Measurements from ENCODE around the gene OXCT1.

Gene OXCT1

DNA sequence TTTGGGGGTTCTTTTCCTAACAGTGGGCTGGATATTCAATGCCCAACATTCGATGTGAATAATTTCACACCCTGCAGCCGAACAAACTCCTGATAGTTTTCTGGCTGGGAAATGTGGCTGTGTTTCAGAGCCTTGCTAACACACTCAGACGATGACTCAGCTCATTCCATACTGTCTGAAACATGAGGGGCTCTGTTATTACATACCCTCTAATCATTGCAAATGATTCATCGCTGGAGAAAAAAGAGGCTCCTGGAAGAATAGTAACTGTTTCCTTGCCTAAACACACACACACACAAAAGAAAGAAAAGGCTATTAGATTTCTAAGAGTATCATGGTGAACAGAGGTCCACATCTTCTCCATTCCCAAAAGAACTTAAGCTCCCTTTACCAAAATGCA, 75.8 kb downstream of the OXCT1 start:
- DNase-seq (ENCODE audit: insufficient read length, low spot score) (no peak), FAIRE-seq (no peak)
- TF ChIP-seq, protein P1, sequence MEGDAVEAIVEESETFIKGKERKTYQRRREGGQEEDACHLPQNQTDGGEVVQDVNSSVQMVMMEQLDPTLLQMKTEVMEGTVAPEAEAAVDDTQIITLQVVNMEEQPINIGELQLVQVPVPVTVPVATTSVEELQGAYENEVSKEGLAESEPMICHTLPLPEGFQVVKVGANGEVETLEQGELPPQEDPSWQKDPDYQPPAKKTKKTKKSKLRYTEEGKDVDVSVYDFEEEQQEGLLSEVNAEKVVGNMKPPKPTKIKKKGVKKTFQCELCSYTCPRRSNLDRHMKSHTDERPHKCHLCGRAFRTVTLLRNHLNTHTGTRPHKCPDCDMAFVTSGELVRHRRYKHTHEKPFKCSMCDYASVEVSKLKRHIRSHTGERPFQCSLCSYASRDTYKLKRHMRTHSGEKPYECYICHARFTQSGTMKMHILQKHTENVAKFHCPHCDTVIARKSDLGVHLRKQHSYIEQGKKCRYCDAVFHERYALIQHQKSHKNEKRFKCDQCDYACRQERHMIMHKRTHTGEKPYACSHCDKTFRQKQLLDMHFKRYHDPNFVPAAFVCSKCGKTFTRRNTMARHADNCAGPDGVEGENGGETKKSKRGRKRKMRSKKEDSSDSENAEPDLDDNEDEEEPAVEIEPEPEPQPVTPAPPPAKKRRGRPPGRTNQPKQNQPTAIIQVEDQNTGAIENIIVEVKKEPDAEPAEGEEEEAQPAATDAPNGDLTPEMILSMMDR (IDR thresholded peaks at IDR 0.05; ENCODE audit: insufficient read depth, missing control alignments) = no peak

DNA sequence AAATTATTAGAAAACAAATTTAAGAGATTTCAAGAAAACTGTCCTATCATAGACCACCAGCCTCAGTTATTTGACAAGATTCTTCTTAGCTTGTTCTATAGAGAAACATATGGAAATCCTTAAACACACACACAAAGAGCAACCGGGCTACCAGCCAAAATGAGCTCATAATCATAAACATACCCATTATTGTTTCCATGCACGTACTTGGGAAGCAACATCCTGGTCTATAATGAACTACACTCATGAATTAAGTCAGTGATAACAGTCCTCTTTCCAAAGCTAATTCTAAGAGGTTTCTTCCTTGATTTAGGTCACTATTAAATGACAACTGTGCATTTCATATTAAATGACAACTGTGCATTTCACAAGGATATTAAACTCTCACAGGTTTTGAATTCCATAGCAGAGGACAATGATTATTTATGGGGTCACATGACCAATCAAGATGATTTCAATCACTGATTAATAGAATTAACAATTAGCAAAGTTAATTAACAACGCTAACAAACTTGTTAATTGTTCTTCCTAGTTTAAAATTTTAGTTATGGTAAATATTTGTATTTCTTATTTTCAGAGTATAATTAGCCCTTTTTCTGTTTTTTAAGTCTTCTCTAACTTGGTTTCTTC, 77.0 kb downstream of the OXCT1 start:
- TF ChIP-seq, protein P1 (IDR thresholded peaks at IDR 0.05; ENCODE audit: insufficient read depth, missing control alignments) = no peak
- DNase-seq (ENCODE audit: insufficient read length, low spot score) (no peak), FAIRE-seq (no peak)

DNA sequence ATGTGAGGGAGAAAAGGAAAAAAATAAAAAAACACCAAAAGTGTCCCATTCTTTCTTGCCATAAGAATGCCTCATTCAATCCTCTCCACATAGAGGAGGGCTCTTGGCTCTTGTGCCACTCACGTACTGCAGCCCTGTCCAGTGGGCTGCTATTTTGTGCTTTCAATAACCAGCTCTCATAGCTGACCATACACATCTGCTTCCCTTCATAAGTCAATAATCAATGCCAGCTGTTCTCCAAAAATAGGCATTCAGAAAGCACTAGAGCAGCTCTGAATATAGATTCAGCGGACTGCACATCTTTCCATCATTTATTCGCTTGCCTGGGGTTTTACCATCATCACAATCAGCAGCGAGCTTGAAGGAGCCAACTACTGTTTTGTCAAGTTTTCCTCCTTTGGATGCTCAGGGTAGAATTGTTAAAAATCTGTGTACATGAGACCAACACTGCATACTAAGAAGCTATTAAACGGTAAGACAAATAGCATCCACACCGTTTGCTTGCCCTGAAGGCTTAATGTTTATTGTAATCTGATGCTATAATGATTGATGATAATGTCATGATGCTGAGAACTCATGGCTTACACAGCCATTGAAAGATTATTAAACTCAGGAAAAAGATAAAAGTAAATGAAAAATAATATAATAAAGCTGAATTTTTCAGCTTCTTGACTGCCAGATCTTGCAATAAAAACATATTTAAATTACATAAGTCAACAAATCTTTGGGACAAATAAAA, 80.0 kb downstream of the OXCT1 start:
- TF ChIP-seq, protein P1 (IDR thresholded peaks at IDR 0.05; ENCODE audit: insufficient read depth, missing control alignments) = no peak
- FAIRE-seq (no peak), DNase-seq (ENCODE audit: insufficient read length, low spot score) (no peak)

DNA sequence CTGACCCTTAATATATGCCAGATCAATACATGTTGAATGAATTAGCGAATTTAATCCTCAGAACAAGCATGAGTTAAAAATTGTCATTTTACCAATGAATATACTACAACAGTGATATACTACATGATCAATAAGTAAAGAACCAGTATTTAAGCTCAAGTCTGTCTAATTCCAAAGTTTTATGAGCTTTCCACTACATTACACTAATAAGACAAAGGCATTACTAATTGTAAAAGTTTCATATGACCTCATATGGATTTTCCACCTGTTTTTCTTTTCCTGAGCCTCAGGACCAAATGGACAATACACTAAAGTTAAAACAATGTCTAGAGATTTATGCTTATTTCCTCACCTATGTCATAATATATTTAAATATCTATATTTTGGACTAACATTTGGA, 80.8 kb downstream of the OXCT1 start:
- DNase-seq (ENCODE audit: insufficient read length, low spot score) = no peak
- TF ChIP-seq, protein P1 (IDR thresholded peaks at IDR 0.05; ENCODE audit: insufficient read depth, missing control alignments) = no peak
- FAIRE-seq = no peak

DNA sequence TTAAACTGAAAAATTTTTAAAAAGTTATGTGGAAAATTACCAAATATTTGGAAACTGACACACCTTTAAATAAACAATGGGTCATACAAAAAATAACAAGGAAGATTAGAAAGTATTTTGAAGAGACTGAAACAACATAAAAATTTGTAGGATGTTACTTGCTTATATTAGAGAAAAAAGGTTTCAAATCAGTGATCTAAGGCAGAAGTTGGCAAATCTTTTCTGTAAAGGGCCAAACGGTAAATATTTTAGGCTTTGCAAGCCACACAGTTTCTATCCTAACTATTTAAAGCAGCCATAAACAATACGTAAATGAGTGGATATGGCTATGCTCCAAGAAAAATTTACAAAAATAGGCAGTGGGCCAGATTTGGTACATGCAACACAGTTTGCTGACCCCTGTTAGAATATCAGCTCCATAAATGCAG, 81.3 kb downstream of the OXCT1 start:
- DNase-seq (ENCODE audit: insufficient read length, low spot score) (no peak), FAIRE-seq (no peak)
- TF ChIP-seq, protein P1 (IDR thresholded peaks at IDR 0.05; ENCODE audit: insufficient read depth, missing control alignments) = no peak

DNA sequence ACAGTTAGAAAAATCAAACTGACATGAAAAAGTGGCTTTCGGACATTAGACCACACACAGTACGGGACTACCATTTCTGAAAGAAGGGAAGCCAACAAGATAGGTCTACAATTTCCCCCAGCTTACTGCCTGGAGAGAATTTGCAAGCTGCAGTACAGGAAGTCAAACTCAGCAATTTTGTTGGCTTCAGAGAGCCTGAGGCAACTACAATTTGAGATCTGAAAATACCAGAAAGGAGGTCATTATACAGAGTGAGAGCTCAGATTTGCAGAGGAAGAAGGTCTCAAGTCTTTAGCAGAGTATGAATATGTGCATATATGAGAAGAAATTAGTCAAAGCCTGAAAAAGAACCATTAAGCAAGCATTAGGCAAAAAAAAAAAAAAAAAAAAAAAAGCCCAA, 83.0 kb downstream of the OXCT1 start:
- TF ChIP-seq, protein P1 (IDR thresholded peaks at IDR 0.05; ENCODE audit: insufficient read depth, missing control alignments) = no peak
- no peak for FAIRE-seq
- DNase-seq (ENCODE audit: insufficient read length, low spot score) = no peak

DNA sequence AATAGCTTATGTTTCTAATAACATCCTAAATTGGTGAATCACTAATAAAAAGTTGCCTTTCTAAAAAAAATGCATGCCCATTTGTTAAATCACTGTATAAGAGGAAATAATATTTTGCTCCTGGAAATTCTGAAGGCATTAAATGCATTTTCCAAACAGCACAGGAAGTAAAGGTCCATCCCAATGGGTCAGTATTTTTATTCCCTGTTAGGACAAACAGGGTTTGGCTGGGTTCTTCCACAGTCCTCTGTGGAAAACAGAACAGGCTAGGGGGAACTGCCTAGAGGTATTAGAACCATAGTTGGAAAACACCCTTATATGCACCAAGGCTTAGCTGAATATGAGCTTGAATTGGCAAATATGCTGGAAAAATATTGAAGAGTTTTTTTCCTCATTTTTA, 85.2 kb downstream of the OXCT1 start:
- DNase-seq (ENCODE audit: insufficient read length, low spot score) (no peak), FAIRE-seq (no peak)
- TF ChIP-seq, protein P1 (IDR thresholded peaks at IDR 0.05; ENCODE audit: insufficient read depth, missing control alignments) = no peak
